Measurements from ENCODE around the gene MET. TPM values are rescaled to one million over a fixed set of nuclear protein-coding genes. Genes with fewer than 3 reads are reported as not detected.
A peak's percentile ranks its signal among the peaks of the same experiment; 100 is the strongest.

Gene MET
- total RNA-seq, 3 donors from 2014 or later: 0.92 to 1.3 (median 1.1) TPM

DNA sequence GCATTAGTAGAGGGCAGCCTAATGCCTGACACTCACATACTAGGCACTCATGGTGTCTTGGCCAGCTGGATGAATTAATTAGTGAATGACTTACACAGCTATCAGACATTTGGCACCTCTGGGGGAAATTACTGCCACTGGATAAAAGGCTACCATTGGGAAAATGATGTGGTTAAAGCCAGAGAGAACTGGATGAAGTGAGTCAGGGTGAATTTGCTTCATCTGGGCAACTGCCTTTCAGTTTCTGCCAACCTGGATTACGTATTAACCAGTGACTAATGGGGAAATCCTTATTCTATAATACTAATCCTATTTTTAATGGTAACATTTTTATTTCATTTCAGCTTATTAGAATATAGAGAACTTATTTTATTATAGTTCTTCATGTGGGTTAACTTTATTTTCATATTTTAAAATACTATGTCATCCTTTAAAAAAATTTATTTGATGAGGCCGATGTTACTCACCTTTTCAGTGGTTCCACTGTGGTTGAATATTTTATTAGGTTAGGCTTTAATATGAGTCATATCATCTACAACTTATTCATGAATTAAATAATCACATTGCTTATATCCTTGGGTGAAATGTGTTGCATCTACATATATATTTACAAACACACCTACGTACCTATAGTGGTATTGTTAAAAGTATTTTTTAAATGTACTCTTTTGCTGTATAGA lies 104.8 kb downstream of the MET start:
- DNase-seq (no peak), ATAC-seq (peak; percentile 65 to 76)
- no peak overlapping the region for H3K4me3 Mint-ChIP-seq

DNA sequence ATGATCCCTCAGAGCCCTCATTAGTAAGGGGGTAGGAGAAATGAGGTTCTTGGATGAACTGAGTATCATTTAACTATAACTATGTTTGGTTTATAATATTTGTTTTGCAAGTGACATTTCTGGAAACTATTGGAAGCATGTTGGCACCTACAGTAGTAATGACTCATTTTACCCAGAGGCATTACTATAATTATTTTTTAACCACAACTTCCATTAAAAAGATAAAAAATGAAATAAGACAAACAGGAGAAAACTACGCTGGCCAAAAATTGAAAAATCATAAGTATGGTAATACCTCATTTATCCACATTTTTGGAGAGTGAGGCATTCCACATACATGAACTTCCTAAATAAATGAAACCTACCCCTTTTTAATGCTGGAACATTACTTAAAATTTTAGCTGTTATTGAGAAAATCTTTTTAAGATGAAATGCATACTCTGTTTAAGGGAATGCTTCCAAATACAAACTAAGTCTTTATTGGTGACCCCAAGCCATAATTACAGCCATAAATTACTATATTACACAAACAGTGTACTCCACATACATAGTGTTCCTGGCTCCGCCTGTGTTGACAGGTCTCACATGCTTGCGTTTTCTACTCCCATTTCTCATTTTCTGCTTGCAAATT lies 105.8 kb downstream of the MET start:
- ATAC-seq: no peak
- Mint-ChIP-seq H3K4me1 (ENCODE audit: low read depth) (no peaks in the 10 kb centered on the region), H3K36me3 (ENCODE audit: insufficient read depth) (no peaks in the 10 kb centered on the region), H3K27me3 (ENCODE audit: low read depth) (peaks cover 14% of the 10 kb centered on the region), H3K9me3 (no peaks in the 10 kb centered on the region), H3K4me3 (no peak overlapping the region)
- no peak for DNase-seq

More for the DNA sequence above, 104.8 kb downstream of the MET start:
- Mint-ChIP-seq H3K4me1 (ENCODE audit: low read depth) (no peaks in the 10 kb centered on the region), H3K27me3 (ENCODE audit: low read depth) (peaks cover 14% of the 10 kb centered on the region), H3K36me3 (ENCODE audit: insufficient read depth) (no peaks in the 10 kb centered on the region), H3K9me3 (no peaks in the 10 kb centered on the region)

DNA sequence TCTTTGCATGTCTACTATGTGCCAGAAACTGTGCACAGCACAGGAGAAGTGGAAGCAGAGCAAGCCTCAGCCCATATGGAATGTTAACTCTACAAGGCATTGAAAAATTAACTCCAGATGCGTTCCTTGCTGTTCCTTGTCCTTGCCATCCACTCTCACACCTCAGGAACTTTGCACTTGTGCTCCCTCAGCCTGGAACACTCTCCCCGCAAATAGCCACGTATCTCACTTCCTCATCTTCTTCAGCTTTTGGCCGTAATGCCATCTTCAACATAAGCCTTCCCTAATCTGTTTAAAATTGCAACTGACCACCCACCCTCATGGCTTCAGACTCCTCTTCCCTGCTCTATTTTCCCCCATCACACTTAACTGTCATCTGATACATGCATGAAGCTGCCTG lies 107.2 kb downstream of the MET start:
- Mint-ChIP-seq H3K27me3 (ENCODE audit: low read depth) (peaks cover 5% of the 10 kb centered on the region), H3K4me3 (no peak overlapping the region), H3K36me3 (ENCODE audit: insufficient read depth) (no peaks in the 10 kb centered on the region), H3K4me1 (ENCODE audit: low read depth) (no peaks in the 10 kb centered on the region), H3K9me3 (no peaks in the 10 kb centered on the region)
- DNase-seq (no peak), ATAC-seq (no peak)

DNA sequence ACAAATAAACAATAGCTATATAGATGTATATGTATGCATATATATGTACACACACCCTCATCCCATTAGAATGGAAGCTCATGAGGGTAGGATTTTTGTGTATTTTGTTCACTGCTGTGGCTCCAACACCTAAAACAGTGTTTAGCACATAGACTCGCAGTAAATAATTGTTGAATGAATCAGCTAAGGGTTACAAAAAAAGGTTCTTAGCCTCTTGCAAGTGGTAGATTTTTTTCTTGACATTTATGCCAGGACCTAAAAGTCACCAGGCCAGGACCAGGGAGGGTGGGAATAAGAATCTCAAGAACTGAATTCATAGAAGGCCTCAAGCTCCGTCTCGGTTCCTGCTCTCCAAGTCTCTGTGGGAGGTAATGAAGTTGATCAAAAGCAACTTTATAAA lies 107.9 kb downstream of the MET start:
- H3K4me3 Mint-ChIP-seq: no peak overlapping the region
- no peaks in the 10 kb centered on the region for H3K9me3 Mint-ChIP-seq
- peaks cover 5% of the 10 kb centered on the region for H3K27me3 Mint-ChIP-seq (ENCODE audit: low read depth)
- DNase-seq (no peak), ATAC-seq (no peak)
- H3K36me3 Mint-ChIP-seq (ENCODE audit: insufficient read depth): no peaks in the 10 kb centered on the region
- no peaks in the 10 kb centered on the region for H3K4me1 Mint-ChIP-seq (ENCODE audit: low read depth)

DNA sequence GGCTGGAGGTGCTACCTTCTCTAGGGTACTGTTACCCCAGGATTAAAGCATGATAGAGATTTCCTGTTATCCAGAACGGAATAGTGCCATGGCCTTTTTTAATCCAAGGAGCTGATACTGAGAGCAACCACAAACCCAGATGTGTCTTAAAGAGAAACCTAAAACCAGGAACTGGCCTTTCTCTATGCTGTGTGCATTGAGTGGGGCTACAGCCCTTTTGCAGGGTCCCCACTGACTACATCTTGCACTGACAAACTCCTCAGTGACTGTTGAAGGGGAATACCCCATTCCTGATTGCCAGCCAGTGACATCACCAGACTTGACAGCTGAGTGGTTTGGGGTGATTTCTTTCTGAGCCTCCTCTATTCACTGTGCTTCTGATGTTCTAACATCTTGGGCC lies 108.5 kb downstream of the MET start:
- peaks cover 5% of the 10 kb centered on the region for H3K27me3 Mint-ChIP-seq (ENCODE audit: low read depth)
- no peaks in the 10 kb centered on the region for H3K4me1 Mint-ChIP-seq (ENCODE audit: low read depth)
- H3K36me3 Mint-ChIP-seq (ENCODE audit: insufficient read depth): no peaks in the 10 kb centered on the region
- no peak overlapping the region for H3K4me3 Mint-ChIP-seq
- ATAC-seq (peak in 1 of 2 donors; percentile 54), DNase-seq (no peak)
- no peaks in the 10 kb centered on the region for H3K9me3 Mint-ChIP-seq

DNA sequence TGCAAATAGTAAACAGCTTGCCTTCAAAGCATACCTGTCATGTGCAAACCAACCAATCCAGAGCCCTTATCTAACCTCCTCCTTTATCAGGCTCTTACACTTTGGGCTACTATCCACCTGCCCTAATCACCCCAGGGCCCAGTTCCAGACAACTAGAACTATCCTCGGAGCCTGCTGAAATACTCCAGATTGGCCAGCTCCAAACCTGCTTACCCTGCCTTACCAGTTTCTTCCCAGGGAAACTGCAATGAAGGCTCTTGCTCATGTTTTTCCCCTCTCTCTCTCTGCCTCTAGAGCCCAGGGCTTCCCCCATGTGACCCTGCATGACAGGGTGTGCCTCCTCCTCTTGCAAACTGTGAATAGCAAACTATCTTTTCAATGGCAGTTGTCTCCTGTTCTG lies 109.0 kb downstream of the MET start:
- H3K4me1 Mint-ChIP-seq (ENCODE audit: low read depth): no peaks in the 10 kb centered on the region
- no peaks in the 10 kb centered on the region for H3K36me3 Mint-ChIP-seq (ENCODE audit: insufficient read depth)
- H3K4me3 Mint-ChIP-seq: no peak overlapping the region
- ATAC-seq: no peak
- peaks cover 5% of the 10 kb centered on the region for H3K27me3 Mint-ChIP-seq (ENCODE audit: low read depth)
- no peak for DNase-seq
- H3K9me3 Mint-ChIP-seq: no peaks in the 10 kb centered on the region

DNA sequence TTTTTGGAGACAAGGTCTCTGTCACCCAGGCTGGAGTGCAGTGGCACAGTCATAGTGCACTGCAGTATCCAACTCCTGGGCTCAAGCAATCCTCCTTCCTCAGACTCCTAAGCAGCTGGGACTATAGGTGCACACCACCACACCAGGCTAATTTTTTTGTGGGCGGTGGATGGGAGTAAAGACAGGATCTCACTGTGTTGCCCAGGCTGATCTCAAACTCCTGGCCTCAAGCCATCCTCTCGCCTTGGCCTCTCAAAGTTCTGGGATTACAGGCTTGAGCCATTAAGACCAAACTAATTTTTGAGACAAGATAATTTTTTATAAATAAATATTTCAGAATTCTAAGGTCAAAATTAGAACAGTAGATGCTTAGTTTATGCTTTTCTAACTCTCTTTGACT lies 109.6 kb downstream of the MET start:
- ATAC-seq: no peak
- no peak for DNase-seq
- H3K27me3 Mint-ChIP-seq (ENCODE audit: low read depth): peaks cover 5% of the 10 kb centered on the region
- no peak overlapping the region for H3K4me3 Mint-ChIP-seq
- H3K9me3 Mint-ChIP-seq: no peaks in the 10 kb centered on the region
- no peaks in the 10 kb centered on the region for H3K4me1 Mint-ChIP-seq (ENCODE audit: low read depth)
- no peaks in the 10 kb centered on the region for H3K36me3 Mint-ChIP-seq (ENCODE audit: insufficient read depth)

DNA sequence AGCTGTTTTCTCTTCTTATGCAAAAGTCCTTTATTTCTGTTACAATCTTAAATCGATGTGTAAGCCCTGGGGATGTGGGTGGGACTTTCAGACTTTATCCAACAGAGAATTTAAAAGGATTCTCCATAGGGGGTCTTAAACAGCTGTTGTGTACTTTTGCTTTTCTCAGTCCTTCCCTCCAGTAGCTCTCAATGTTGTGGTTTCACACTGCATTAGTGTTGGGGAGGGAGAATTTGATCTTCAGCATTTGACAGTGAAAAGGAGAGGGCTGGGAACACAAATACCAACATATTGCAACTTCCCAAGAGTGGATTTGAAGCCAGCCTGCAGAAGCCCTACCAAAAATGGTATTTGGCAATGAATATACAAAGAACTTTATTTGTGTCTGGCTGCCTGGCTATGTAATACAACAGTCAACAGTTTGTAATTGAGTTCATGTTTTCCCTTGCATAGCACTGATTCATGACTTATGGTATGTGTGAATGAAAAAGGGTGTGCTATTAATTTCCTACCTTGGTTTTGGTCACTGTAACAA lies 110.2 kb downstream of the MET start:
- no peaks in the 10 kb centered on the region for H3K9me3 Mint-ChIP-seq

DNA sequence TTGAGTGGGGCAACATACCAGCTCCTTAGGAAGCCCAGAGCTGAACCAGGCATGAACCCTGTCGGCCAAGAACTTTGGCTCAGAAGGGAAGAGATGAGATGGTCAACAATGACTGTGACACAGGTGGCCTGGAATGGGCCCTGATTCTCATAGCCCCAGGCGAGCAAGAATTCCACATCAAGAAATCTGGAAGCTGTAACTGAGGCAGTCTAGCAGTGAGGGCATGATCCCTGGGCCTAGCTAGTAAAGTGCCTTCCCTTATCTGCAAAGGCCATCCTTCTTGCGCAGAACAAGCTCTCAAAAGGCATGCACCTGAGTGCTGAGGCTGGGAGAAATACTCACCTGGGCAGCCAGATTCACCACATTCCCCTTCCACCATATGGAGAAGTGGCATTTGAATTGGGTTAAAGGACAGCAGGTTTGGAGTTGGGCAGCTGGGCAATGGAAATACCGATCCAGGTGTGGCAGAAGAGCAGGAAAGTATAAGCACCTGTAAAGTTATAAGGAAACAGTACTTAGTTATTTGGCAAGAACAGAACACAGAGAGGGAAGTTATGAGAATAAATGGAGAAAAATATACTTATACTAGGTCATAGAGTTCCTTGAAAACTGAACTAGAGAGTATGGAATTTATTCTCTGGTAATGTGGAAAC lies 111.8 kb downstream of the MET start:
- ATAC-seq (no peak), DNase-seq (no peak)
- no peaks in the 10 kb centered on the region for H3K9me3 Mint-ChIP-seq
- no peaks in the 10 kb centered on the region for H3K4me1 Mint-ChIP-seq (ENCODE audit: low read depth)
- peaks cover 3% of the 10 kb centered on the region for H3K27me3 Mint-ChIP-seq (ENCODE audit: low read depth)
- no peak overlapping the region for H3K4me3 Mint-ChIP-seq
- no peaks in the 10 kb centered on the region for H3K36me3 Mint-ChIP-seq (ENCODE audit: insufficient read depth)

More for the DNA sequence above, 110.2 kb downstream of the MET start:
- ATAC-seq (no peak), DNase-seq (no peak)
- no peak overlapping the region for H3K4me3 Mint-ChIP-seq
- peaks cover 5% of the 10 kb centered on the region for H3K27me3 Mint-ChIP-seq (ENCODE audit: low read depth)
- H3K36me3 Mint-ChIP-seq (ENCODE audit: insufficient read depth): no peaks in the 10 kb centered on the region
- H3K4me1 Mint-ChIP-seq (ENCODE audit: low read depth): no peaks in the 10 kb centered on the region

DNA sequence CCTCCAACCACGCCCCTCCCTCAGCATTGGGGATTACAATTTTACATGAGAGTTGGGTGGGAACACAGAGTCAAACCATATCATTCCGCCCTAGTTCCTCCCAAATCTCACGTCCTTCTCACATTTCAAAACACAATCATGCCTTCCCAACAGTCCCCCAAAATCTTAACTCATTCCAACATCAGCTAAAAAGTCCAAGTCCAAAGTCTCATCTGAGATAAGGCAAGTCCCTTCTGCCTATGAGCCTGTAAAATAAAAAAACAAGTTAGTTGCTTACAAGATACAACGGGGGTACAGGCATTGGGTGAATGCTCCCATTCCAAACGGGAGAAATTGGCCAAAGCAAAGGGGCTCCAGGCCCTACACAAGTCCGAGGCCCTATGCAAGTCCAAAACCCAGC lies 112.7 kb downstream of the MET start:
- Mint-ChIP-seq H3K27me3 (ENCODE audit: low read depth) (peaks cover 3% of the 10 kb centered on the region), H3K36me3 (ENCODE audit: insufficient read depth) (no peaks in the 10 kb centered on the region), H3K4me3 (no peak overlapping the region), H3K4me1 (ENCODE audit: low read depth) (no peaks in the 10 kb centered on the region), H3K9me3 (no peaks in the 10 kb centered on the region)
- ATAC-seq: no peak
- no peak for DNase-seq

DNA sequence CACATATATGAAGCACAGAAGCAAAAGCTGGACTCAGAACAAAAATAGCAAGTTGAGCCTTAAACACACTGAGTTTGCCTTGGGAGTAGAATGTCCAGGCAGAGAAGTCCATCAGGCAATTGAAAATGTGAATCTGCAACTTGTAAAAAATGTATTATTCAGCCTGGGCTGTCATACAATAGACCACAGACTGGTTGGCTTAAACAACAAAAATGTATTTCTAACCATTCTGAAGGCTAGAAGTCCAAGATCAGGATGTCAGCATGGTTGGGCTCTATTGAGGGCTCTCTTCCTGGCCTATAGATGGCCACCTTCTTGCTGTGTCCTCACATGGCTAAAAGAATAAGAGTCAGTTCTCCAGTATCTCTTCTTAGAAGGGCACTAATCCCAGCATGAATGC lies 113.8 kb downstream of the MET start:
- no peak overlapping the region for H3K4me3 Mint-ChIP-seq
- H3K4me1 Mint-ChIP-seq (ENCODE audit: low read depth): no peaks in the 10 kb centered on the region
- peaks cover 3% of the 10 kb centered on the region for H3K27me3 Mint-ChIP-seq (ENCODE audit: low read depth)
- no peak for DNase-seq
- no peaks in the 10 kb centered on the region for H3K9me3 Mint-ChIP-seq
- no peaks in the 10 kb centered on the region for H3K36me3 Mint-ChIP-seq (ENCODE audit: insufficient read depth)
- no peak for ATAC-seq

DNA sequence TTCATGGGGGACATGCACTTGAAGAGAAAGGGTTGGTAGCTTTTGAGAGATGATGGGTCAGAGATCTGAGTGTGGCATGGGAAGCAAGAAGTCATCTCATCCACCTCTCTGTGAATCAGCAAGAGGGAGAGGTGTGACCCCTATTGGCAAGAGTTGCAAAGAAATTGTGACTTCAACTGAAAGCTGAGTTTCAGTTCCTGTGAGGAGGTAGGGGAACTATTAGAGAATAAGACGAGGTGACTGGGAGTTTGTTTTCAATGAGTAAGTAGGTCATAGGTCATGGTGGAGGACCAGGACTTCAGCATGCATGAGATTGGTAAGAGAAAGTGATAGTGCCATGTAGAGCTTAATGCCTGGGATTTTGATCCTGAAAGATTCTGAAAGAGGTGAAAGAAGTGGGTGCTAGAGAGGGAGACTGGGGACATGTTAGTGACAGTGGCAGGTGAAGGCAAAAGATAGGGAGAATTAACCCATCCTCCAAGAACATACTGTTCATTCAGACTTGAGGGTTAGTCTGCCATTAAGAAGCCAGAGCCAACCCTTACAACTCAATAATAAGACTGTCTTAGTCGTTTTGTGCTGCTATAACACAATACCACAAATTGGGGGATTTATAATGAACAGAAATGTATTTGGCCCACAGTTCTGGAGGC lies 114.9 kb downstream of the MET start:
- Mint-ChIP-seq H3K9me3 (no peaks in the 10 kb centered on the region), H3K4me3 (no peak overlapping the region), H3K4me1 (ENCODE audit: low read depth) (no peaks in the 10 kb centered on the region), H3K36me3 (ENCODE audit: insufficient read depth) (no peaks in the 10 kb centered on the region), H3K27me3 (ENCODE audit: low read depth) (no peaks in the 10 kb centered on the region)
- ATAC-seq (peak; percentile 85 to 87), DNase-seq (no peak)

DNA sequence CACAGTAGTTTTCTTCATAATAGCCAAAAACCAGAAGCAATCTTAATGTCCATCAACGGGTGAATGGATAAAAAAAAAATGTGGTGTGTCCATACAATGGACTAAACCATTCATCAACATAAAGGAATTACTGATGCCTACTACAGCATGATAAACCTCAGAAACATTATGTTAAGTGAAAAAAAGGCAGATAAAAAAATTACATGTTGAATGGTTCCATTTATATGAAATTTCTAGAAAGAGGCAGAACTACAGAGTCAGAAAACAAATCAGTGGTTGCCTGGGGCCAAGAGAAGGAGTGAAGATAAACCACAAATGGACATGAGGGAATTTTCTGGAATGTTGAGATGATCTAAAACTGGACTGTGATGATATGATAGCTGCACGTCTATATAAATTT lies 115.9 kb downstream of the MET start:
- Mint-ChIP-seq H3K9me3 (no peaks in the 10 kb centered on the region), H3K27me3 (ENCODE audit: low read depth) (peaks cover 2% of the 10 kb centered on the region), H3K4me1 (ENCODE audit: low read depth) (no peaks in the 10 kb centered on the region), H3K36me3 (ENCODE audit: insufficient read depth) (no peaks in the 10 kb centered on the region), H3K4me3 (no peak overlapping the region)
- DNase-seq (no peak), ATAC-seq (no peak)

DNA sequence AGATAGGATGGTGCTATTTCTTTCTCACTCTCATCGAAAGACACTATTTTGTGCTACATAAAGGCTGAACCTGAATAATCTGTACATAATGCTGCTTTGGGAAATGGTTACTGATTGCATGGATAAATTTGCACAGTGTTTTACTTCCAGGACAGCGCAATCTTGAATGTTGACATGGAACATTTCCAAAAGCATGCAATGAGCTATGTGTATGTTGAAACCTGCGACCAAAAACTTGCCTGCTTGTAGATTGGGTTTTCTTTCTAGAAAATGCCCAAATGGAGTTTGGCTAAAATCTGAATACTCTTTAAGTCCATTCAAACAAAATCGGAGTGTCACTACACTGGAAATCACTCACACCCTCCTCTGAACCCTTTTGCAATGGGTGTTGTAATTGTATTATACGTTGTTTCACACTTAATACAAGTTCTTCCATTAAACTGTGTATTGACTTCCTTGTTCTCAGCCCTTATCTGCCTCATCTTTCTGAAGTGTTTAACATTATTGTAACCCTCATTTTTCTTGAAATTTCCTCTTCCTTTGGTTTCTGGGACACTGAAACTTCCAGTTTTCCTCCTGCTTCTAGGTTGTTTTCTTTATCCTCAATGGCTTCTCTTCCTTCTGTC lies 116.7 kb downstream of the MET start:
- no peak overlapping the region for H3K4me3 Mint-ChIP-seq
- no peak for DNase-seq
- ATAC-seq: no peak

More for the DNA sequence above, 116.7 kb downstream of the MET start:
- Mint-ChIP-seq H3K9me3 (no peaks in the 10 kb centered on the region), H3K27me3 (ENCODE audit: low read depth) (peaks cover 3% of the 10 kb centered on the region), H3K4me1 (ENCODE audit: low read depth) (no peaks in the 10 kb centered on the region), H3K36me3 (ENCODE audit: insufficient read depth) (no peaks in the 10 kb centered on the region)

All from activated T-cell treated with anti-CD3 and anti-CD28 coated beads, Interleukin-2, amount 50 U/mL, for 4 hours (primary cell).